Hematopoietic multipotent progenitor cell (in vitro differentiated cells): ENCODE data around the gene ALDH1A3. TPM values are rescaled to one million over a fixed set of nuclear protein-coding genes. Genes with fewer than 3 reads are reported as not detected.

Experiments used
- DNase-seq, 3 donors: peaks; one replicate each; pipeline ENCODE4 v3.0.0-alpha.2; 2011 to 2015; ENCODE audit warnings: low read depth in 2 of 3, low spot score in 2 of 3
- small RNA-seq: library from RNA; depleted of rRNA; stranded (forward); fragments of <200 nt; gene quantifications from one replicate; pipeline ENCODE3, GENCODE V24; 2012
- total RNA-seq: library from RNA; depleted of rRNA; stranded (reverse); fragments of >200 nt; gene quantifications from one replicate; pipeline ENCODE4 v1.2.3, GENCODE V29; 2012

Gene ALDH1A3
- total RNA-seq, 1 donor, result not detected

DNA sequence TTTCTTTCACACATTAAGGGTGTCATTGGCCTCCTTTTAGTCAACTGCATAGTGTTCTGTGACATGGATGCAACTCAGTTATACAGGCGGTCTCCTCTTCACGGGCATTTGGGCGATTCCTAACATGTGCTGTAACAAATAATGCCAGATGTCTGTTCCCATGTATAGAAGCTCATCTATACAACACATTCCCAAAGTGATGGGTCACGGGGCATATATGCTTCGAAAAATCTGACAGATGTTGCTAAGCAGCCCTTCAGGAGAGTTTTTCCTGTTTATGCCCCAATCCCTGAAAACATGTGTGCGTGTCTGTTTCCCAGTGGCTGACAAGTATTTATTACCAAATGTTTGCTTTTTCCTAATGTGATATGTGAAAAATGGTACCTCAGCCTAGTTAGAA, 65.4 kb downstream of the ALDH1A3 start:
- no peak for DNase-seq

- no peak for DNase-seq
Observed at GRCh38 chr15:100947760-100948429, 68.3 kb downstream of the ALDH1A3 start.

- DNase-seq, result no peak
Observed at GRCh38 chr15:100948430-100948762, 68.8 kb downstream of the ALDH1A3 start.

DNA sequence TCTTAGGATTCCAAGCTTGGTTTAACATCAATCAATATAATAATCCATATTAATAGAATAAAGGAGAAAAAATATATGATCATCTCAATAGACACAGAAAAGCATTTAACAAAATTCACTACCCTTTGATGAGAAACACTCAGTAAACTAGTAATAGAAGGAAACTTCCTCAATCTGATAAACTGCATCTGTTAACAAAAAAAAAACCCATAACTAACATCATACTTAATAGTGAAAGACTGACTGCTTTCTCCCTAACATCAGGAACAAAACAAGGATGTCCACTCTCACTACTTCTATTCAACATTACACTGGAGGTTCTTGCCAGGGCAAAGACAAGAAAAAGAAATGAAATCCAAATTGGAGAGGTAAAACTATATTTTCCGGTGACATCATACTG, 70.1 kb downstream of the ALDH1A3 start:
- DNase-seq, result no peak

DNA sequence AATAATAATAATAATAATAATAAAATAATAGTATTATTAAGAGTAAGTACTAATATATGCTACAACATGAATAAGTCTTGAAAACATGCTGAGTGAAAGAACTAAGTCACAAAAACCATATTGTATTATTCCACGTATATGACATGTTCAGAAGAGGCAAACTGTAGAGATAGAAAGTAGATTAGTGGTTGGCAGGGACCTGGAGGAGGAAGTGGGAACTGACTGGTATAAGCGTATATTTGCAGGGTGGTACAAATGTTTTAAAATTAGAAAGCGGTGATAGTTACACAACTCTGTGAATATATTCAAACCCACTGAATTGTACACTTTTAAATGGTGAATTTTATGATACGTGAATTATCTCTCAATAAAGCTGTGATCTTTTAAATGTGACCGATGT, 72.3 kb downstream of the ALDH1A3 start:
- DNase-seq, result no peak

- no peak for DNase-seq
Observed at GRCh38 chr15:100952566-100952965, 72.9 kb downstream of the ALDH1A3 start.

- peak in 2 of 3 donors; percentile 24 to 45 for DNase-seq
Observed at GRCh38 chr15:100958326-100959065, 78.9 kb downstream of the ALDH1A3 start.

DNA sequence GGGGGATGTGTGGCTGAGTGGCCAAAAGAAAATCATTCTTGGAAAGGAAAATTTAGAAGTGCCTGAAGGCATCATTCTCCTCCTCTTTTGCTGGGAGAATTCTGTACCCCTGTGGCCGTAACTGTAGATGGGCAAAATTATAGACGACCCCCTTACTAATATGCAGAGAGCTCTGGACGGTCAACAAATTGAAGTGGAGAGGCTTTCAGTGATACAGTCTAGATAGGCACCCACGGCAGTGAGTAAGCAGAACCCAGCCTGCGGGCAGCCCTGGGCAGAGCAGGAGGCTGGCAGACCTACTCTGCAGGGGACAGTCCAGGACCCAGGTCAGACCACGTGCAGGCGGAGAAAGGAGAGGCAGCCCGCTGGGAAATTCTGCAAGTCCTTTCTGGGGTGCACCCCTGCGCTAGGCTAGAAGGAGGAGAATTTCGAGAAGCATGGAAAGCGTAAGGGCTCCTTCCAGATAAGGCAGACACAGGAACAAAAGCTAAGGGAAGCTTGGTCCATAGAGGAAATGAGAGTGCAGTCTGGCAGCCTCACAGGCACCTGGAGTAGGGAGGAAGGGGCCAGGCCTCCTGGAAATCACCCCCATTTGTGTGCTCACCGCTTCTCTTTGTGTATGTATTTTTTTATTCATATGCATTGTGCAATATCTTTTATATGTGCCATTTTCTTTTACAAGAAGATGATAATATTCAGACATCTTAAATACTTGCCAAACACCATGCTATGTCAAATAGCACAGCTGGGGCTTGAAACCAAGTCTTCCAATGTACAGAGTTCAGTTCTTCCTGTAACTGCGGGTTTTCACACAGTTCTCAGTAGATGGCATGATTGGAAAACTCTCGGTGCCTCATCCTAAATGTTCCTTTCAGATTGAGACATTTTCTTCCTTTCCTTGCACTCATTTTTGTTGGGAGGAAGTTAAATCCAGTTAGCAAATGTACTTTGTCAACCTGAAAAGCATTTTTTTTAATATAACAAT, 79.7 kb downstream of the ALDH1A3 start:
- peak in 2 of 3 donors; percentile 14 to 40 for DNase-seq

Small RNA genes within 50 kb of the gene (small RNA-seq; reads per million reads assigned to genes)
- gene AC015712.3, result not detected

Other genes with a start within 250 kb of the ALDH1A3 start
- 20.2 TPM for gene LRRK1, start 39.5 kb downstream of the ALDH1A3 start, total RNA-seq